ENCODE data around the gene PPP4R1. TPM values are rescaled to one million over a fixed set of nuclear protein-coding genes. Genes with fewer than 3 reads are reported as not detected.

Gene PPP4R1
- 10 to 100 TPM; 28.4 to 30.3 TPM for total RNA-seq

- CTCF ChIA-PET = no interaction called here
- peaks cover 42% of the 10 kb centered on the region for H3K4me1 Mint-ChIP-seq
- DNase-seq (peak; percentile 73), ATAC-seq (peak; percentile 76)
- H3K27ac Mint-ChIP-seq = peak within 1 kb of the TSS; percentile 83
- H3K27me3 Mint-ChIP-seq = peaks cover 7% of the 10 kb centered on the region
- peaks cover 13% of the 10 kb centered on the region for H3K36me3 Mint-ChIP-seq
- no peaks in the 10 kb centered on the region for H3K9me3 Mint-ChIP-seq (ENCODE audit: low read depth)
- H3K4me3 Mint-ChIP-seq = peak within 1 kb of the TSS; percentile 94
Measured at GRCh38 chr18:9614401-9615279, at the start of gene PPP4R1. PPP4R1 (minus strand) TSS chr18:9614559; CDS start chr18:9614484, 75 bp downstream.

GRCh38 chr18:9663377-9663776 lies 49.0 kb upstream of the PPP4R1 start:
- no peaks in the 10 kb centered on the region for H3K9me3 Mint-ChIP-seq (ENCODE audit: low read depth)
- H3K27me3 Mint-ChIP-seq = peaks cover 5% of the 10 kb centered on the region
- H3K36me3 Mint-ChIP-seq = no peaks in the 10 kb centered on the region
- H3K4me1 Mint-ChIP-seq = no peaks in the 10 kb centered on the region
- no peak overlapping the region for H3K27ac Mint-ChIP-seq
- ATAC-seq = no peak
- H3K4me3 Mint-ChIP-seq = no peak overlapping the region
- CTCF ChIA-PET = no interaction called here
- no peak for DNase-seq

DNA sequence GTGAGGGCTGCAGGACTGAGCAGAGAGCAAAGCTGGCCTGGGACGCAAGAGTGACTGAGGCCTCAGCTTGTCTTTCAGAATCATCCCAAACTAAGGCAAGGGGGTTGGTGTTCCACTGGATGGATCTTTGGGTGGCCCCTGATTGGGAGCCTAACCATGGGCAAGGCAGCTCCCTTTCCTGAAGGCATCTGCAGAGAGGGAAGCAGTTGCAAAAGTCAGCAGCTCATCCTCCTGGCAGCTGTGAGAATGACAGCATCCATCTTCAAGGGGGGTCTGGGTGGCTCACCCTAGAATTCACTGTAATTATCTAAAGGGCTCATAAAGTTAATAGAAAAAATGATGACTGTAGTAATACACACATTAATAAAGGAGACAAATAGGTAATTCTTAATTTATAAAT lies 47.2 kb upstream of the PPP4R1 start:
- ATAC-seq (no peak), DNase-seq (no peak)
- CTCF ChIA-PET = interaction anchor here (1.4 kb wide), 1 partner anchor 46 kb away, joined by 4 read pairs; no protein-coding TSS in a partner anchor

DNA sequence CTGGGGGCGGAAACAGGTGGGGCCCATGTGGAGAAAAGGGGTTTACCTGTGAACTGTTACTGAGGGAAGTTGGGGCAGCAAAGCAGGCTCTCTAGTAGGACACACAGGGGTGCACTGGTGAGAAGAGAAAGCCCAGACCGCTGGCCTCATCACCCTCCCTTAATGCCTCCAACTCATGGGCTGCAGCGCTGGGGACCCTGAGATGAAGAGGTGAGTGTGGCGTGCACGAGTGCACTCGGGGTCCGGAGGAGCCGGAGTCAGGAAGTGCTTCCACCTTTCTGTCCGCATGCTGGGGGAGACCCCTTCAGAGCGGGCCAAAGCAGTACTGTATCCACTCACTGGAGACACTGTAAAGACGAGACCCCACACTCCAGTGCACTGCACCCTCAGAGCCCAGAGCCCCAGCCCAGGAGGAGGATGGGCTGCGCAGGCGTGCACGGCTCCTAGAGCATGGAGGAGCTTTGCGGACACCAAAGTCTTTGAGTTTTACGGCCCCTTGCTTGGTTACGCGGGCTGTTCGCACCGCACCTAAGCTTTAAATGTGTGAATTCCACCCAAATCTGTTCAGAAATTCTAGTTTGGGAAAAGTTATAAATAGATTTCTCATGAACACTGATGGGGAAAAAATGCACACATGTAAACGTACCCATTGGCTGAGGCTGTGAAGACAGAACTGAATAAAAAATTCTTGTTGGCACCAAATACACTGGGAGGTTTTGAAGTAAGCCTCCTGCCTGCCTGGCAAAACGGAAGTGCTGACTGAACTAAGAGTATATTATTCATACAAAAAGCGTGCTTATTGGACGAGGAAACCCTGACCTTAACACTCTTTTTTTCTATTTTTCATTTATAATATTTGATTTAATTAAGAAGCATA lies 45.4 kb upstream of the PPP4R1 start:
- Mint-ChIP-seq H3K27ac (no peak overlapping the region), H3K4me3 (no peak overlapping the region), H3K9me3 (ENCODE audit: low read depth) (no peaks in the 10 kb centered on the region), H3K36me3 (no peaks in the 10 kb centered on the region), H3K4me1 (no peaks in the 10 kb centered on the region), H3K27me3 (no peaks in the 10 kb centered on the region)
- no peak for ATAC-seq
- CTCF ChIA-PET = interaction anchor here (1.4 kb wide), 1 partner anchor 44 kb away, joined by 4 read pairs; no protein-coding TSS in a partner anchor
- DNase-seq = no peak

More for the DNA sequence above, 47.2 kb upstream of the PPP4R1 start:
- H3K9me3 Mint-ChIP-seq (ENCODE audit: low read depth) = no peaks in the 10 kb centered on the region
- no peaks in the 10 kb centered on the region for H3K36me3 Mint-ChIP-seq
- H3K27me3 Mint-ChIP-seq = peaks cover 3% of the 10 kb centered on the region
- no peak overlapping the region for H3K27ac Mint-ChIP-seq
- H3K4me1 Mint-ChIP-seq = no peaks in the 10 kb centered on the region
- no peak overlapping the region for H3K4me3 Mint-ChIP-seq

GRCh38 chr18:9658087-9658641 lies 43.8 kb upstream of the PPP4R1 start:
- H3K9me3 Mint-ChIP-seq (ENCODE audit: low read depth) = no peaks in the 10 kb centered on the region
- ATAC-seq (no peak), DNase-seq (no peak)
- CTCF ChIA-PET = no interaction called here
- H3K4me3 Mint-ChIP-seq = no peak overlapping the region
- no peak overlapping the region for H3K27ac Mint-ChIP-seq
- H3K27me3 Mint-ChIP-seq = no peaks in the 10 kb centered on the region
- H3K4me1 Mint-ChIP-seq = no peaks in the 10 kb centered on the region
- no peaks in the 10 kb centered on the region for H3K36me3 Mint-ChIP-seq

- Mint-ChIP-seq H3K4me3 (no peak overlapping the region), H3K9me3 (ENCODE audit: low read depth) (no peaks in the 10 kb centered on the region), H3K4me1 (no peaks in the 10 kb centered on the region), H3K27me3 (no peaks in the 10 kb centered on the region), H3K27ac (no peak overlapping the region), H3K36me3 (no peaks in the 10 kb centered on the region)
- DNase-seq = no peak
- no peak for ATAC-seq
- CTCF ChIA-PET = no interaction called here
Measured at GRCh38 chr18:9655232-9655767, 40.9 kb upstream of the PPP4R1 start.

DNA sequence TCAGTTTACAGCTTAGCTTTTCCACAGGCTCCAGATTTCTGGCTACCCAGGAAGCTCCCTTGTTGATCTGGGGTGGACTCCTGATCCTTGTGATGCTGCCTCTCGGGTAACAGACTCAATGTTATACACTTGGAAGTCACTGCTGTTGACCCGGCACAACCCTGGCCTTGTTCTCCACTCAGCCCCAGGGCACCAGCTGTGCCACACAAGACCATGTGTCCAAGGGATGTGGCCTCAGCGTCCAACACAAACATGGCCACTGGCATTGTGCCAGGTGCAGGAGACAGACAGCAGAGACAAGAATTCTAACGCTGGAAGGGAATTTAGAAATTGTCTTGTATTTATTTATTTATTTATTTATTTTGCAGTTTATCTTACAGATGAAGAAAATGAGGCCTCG lies 39.0 kb upstream of the PPP4R1 start:
- Mint-ChIP-seq H3K27me3 (peaks cover 2% of the 10 kb centered on the region), H3K4me3 (no peak overlapping the region), H3K36me3 (no peaks in the 10 kb centered on the region), H3K4me1 (no peaks in the 10 kb centered on the region), H3K9me3 (ENCODE audit: low read depth) (no peaks in the 10 kb centered on the region), H3K27ac (no peak overlapping the region)
- ATAC-seq (no peak), DNase-seq (no peak)
- CTCF ChIA-PET = no interaction called here

- DNase-seq (no peak), ATAC-seq (no peak)
- H3K4me1 Mint-ChIP-seq = no peaks in the 10 kb centered on the region
- no peaks in the 10 kb centered on the region for H3K36me3 Mint-ChIP-seq
- CTCF ChIA-PET = no interaction called here
- H3K27ac Mint-ChIP-seq = no peak overlapping the region
- H3K9me3 Mint-ChIP-seq (ENCODE audit: low read depth) = no peaks in the 10 kb centered on the region
- no peak overlapping the region for H3K4me3 Mint-ChIP-seq
- H3K27me3 Mint-ChIP-seq = peaks cover 5% of the 10 kb centered on the region
Measured at GRCh38 chr18:9649164-9649540, 34.8 kb upstream of the PPP4R1 start.

DNA sequence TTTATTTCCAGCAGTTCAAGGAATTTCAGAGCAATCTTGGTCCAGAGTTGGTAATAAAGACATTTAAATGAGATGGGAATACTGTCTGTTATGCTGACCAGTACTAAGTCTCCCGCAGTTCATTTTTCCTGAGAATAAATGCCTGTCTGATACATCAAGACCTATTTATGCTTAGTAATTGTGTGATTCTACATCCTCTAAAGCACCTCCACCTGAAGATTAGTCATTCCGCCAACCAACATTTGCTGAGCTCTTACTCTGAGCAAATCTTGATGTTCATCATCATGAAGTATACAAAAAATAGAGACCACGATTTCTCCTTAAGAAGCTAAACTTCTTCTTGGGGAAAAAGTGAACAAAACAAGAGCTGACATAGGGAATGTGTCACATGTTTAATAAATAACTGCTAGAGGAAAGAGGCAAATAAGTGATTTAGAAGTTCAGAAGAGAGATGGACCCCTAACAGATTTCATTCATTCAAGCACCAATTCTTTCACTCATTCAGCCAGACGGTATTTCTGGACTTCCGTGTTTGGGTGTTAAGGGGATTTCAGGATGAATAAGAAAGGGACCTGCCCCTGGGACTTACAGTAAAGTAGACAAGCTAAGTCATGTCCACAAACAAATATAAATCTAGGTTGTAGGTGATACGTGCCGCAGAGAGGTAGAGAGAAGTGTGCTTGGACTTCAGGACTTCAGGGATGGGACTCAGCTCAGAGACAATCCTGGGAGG lies 34.2 kb upstream of the PPP4R1 start:
- Mint-ChIP-seq H3K36me3 (no peaks in the 10 kb centered on the region), H3K27ac (no peak overlapping the region), H3K27me3 (peaks cover 5% of the 10 kb centered on the region), H3K9me3 (ENCODE audit: low read depth) (no peaks in the 10 kb centered on the region), H3K4me1 (no peaks in the 10 kb centered on the region), H3K4me3 (no peak overlapping the region)
- CTCF ChIA-PET = no interaction called here
- DNase-seq = no peak
- ATAC-seq = no peak

GRCh38 chr18:9647496-9648323 lies 33.4 kb upstream of the PPP4R1 start:
- Mint-ChIP-seq H3K4me3 (no peak overlapping the region), H3K9me3 (ENCODE audit: low read depth) (no peaks in the 10 kb centered on the region), H3K4me1 (no peaks in the 10 kb centered on the region), H3K27me3 (peaks cover 11% of the 10 kb centered on the region), H3K27ac (no peak overlapping the region), H3K36me3 (no peaks in the 10 kb centered on the region)
- ATAC-seq (no peak), DNase-seq (no peak)
- CTCF ChIA-PET = no interaction called here

- no peak overlapping the region for H3K27ac Mint-ChIP-seq
- DNase-seq (no peak), ATAC-seq (no peak)
- H3K9me3 Mint-ChIP-seq (ENCODE audit: low read depth) = no peaks in the 10 kb centered on the region
- CTCF ChIA-PET = no interaction called here
- H3K27me3 Mint-ChIP-seq = peaks cover 21% of the 10 kb centered on the region
- no peaks in the 10 kb centered on the region for H3K4me1 Mint-ChIP-seq
- H3K36me3 Mint-ChIP-seq = no peaks in the 10 kb centered on the region
- H3K4me3 Mint-ChIP-seq = no peak overlapping the region
Measured at GRCh38 chr18:9643549-9643948, 29.2 kb upstream of the PPP4R1 start.

- CTCF ChIA-PET = no interaction called here
- DNase-seq (no peak), ATAC-seq (no peak)
- Mint-ChIP-seq H3K9me3 (ENCODE audit: low read depth) (no peaks in the 10 kb centered on the region), H3K27ac (no peak overlapping the region), H3K4me3 (no peak overlapping the region), H3K4me1 (no peaks in the 10 kb centered on the region), H3K36me3 (no peaks in the 10 kb centered on the region), H3K27me3 (peaks cover 22% of the 10 kb centered on the region)
Measured at GRCh38 chr18:9642799-9643462, 28.6 kb upstream of the PPP4R1 start.

Data from activated CD8-positive, alpha-beta memory T cell treated with anti-CD3 and anti-CD28 coated beads, Interleukin-2, amount 10 ng/mL, durations not matched to agents 7 days and 5 days (primary cell).